Loucy (cell line): ENCODE results near the gene PAQR8.

Experiments used
- EZH2phosphoT487 ChIP-seq: fragments of 200-600 bp; IDR thresholded peaks from 2 replicates; pipeline ENCODE4 v1.6.1; 2018; ENCODE audit warnings: antibody characterized with exemption, mild to moderate bottlenecking, moderate library complexity, borderline replicate concordance
- TF ChIP-seq, protein P1 (sequence below): fragments of 200-600 bp; sonication (generic); conservative IDR thresholded peaks from 2 replicates; pipeline ENCODE4 v1.5.1; 2014; ENCODE audit warnings: mild to moderate bottlenecking, antibody characterized with exemption, low read length

DNA sequence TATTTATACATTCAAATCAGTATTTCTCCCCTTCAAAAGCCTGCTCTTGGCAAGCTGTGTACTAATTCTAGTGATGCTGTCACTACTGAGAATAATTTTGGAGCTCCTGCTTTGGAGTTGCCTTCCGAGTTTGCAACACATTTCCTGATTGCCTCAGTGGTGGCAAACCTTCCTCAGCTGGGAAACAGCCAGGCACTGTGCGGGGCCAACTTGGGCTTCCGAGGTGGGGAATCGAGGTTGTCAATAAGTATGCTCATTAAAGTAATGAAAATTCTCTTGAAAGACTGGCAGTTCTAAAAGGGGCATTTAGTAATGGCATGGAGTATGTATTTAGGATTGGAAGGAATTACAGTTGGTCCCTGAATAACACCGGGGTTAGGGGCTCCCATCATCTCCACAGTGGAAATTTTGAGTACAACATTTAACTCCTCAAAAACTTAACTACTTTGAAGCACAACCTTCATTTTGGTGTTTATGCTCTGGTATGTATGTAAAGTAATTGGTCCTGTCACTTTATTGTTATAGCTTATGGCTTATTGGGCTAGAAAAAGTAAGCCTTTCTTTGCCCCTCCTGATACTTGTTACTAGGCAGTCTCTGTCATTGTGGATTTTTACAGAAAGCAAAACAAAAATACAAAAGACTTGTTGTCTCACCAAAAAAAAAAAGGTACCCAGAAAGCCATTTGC lies 2.7 kb downstream of the PAQR8 start:
- TF ChIP-seq, protein P1, sequence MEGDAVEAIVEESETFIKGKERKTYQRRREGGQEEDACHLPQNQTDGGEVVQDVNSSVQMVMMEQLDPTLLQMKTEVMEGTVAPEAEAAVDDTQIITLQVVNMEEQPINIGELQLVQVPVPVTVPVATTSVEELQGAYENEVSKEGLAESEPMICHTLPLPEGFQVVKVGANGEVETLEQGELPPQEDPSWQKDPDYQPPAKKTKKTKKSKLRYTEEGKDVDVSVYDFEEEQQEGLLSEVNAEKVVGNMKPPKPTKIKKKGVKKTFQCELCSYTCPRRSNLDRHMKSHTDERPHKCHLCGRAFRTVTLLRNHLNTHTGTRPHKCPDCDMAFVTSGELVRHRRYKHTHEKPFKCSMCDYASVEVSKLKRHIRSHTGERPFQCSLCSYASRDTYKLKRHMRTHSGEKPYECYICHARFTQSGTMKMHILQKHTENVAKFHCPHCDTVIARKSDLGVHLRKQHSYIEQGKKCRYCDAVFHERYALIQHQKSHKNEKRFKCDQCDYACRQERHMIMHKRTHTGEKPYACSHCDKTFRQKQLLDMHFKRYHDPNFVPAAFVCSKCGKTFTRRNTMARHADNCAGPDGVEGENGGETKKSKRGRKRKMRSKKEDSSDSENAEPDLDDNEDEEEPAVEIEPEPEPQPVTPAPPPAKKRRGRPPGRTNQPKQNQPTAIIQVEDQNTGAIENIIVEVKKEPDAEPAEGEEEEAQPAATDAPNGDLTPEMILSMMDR: no peak
- TF ChIP-seq EZH2phosphoT487: no peak
